Stimulated activated CD4-positive, alpha-beta T cell treated with anti-CD3 and anti-CD28 coated beads, Interleukin-15, amount 100 ng/mL, for 48 hours (primary cell): ENCODE data around the gene ASAP2.

Experiments used
- DNase-seq, 2 donors: peaks; one replicate each; pipeline ENCODE4 v3.0.0-alpha.2; 2020; ENCODE audit warnings: low read depth in 2 of 2

Gene ASAP2

DNA sequence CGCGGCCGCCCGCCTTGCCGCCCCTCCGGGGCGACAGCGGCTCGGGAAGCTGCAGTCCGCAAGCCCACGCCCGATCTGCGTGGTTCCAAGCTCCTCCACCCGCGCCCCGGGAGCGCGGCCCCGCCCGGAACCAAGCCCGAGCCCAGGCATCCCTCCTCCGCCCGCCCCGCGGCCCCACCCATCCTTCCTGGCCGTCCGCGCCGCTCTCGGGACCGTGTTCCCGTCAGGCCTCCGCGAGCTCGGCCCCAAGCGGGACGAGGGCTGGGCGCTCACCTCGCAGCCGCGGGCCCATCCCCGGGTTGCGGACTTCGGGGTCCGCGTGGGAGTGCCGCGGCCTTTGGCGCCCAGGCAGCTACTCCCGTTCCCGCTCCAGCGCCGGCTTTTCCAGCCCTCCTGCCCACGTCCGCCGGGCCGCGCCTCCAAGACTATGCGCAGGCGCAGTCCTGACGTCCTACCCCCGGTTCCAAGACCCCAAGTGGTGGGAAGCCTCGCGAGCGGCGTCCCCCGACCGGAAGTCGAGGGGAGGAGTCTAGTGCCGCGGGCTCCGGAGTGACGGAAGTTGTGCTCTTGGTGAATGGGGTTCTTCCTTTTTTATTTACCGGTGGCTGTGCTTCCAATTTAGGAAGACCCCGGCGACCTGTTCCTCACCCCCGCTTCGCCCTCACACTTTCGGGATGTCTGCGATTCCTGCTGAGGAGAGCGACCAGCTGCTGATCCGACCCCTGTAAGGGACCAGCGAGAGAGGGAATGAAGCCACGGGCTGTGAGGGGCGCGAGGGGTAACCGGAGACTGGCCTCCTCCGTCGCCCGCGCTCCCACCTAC is 216.7 kb downstream of the ASAP2 start, which contains the start of the genes CPSF3 and ITGB1BP1:
CPSF3 (plus strand) TSS at position 555 of the 822 bp plus-strand sequence; CDS start at position 675, 120 bp downstream.
ITGB1BP1 (minus strand) TSS at position 429 of the 822 bp plus-strand sequence. CDS start 4,831 bp downstream, outside the sequence.
- peak; percentile 94 to 96 for DNase-seq

DNA sequence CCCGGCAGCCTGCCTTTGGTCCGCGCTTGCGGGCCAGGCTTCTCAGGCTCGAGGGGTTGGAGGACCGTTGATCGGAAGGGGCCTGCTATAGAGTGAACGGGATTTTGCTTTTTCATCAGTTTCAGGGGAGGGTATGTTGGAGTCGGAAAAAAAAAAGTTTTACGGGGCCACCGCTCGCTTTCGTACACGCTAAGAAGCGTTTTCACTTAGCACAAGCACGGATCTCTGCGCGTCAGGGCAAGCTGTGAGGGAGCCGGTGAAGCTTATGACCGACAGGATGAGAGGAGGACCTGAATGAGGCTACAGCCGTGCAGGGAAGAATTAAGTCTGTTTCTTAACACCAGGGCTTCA is 217.3 kb downstream of the ASAP2 start:
- peak in 1 of 2 donors; percentile 6 for DNase-seq

DNA sequence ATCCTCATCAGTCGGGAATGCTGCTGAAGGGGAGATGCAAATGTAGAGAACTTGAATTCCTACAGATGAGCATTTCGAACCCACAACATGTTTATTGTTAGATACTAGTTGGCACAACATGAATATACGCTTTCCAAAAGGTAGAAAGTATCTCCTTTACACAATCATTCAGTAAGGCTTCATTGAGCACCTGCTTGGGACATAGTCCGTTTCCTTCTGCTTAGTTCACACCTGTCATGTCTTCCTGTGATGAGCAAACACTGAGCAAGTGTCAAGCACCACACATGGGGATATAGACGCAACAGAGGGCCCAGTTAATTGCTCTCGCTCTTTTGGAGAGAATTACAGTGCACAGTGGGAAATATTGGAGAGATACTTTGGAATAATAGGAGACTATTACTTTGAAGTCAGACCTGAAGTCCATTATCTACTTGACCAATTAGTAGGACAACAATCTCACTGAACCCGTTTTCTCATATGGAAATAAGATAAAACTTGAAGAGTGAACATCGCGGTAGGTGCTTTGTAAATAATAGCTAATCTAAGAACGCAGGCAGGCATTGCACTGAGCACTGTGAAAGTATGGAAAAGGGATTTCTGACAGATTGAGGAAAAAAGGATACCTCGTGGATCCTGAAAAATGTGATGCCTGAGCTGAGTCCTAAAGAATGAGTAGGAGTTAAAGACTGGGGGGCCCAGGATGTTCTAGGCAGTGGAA is 218.0 kb downstream of the ASAP2 start:
- no peak for DNase-seq

DNA sequence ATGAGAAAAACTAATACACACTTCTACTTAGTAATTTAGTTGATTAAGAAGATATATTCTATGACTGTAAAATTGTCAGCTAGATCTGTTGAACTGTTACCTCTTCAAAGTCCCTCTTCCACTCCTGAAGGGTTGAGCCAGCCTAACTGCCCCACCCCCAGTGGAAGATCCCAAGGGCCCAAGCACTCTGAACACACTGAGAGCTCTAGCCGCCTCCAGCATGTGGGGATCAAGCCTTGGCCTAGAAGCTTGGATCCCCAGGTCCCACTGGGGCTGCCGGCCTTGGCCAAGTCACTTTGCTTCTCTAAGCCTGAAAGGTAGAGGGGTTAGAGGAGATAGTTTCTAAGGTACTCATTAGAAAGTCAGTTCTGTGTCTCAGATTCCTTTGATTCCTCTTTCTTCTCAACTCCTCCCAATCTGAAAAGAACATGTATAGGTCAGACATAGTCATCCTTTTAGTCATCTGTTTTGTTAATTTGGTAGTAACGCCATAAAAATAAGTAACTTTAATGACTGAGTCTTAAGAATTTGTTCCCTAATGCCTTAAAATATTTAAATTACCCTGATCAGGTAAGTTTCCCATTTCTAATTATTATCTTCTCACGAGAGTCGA is 222.5 kb downstream of the ASAP2 start:
- DNase-seq = no peak

DNA sequence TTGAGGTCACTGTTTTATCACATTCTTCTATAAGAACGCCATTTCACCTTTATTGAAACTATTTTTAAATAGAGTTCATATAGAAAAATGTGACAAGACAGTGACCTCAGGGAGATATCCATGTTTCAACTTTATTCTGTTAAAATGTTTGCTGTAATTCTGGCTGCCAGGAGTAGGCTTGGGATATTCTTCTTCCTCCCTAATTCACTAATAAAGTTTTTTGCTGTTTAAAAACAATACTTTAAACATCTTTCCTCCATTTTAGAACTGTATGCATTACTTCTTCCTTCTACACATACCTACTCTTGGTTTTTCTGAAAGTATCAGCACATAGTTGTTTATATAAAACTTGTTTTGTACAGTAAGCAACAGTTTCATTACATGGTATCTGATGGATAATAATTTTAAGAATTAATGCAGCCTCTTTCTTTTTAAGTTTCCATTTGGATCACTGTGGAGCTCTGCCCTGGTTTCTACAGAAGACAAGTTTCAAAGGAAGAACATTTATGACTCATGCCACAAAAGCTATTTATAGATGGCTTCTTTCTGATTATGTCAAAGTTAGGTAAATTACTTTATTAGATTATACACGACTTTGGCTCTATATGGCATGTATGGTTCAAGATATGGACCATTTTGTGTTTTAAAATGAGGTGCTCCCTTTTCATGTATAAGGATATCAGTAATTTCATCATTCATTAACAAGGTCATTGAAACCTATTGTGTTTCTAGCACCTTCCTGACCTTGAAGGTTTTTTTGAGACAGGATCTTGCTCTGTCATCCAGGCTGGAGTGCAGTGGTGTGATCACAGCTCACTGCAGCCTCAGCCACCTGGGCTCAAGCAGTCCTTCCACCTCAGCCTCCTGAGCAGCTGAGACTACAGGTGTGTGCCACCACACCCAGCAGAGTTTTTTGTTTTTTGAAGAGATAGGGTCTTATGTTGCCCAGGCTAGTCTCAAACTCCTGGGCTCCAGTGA is 224.0 kb downstream of the ASAP2 start:
- DNase-seq = no peak

DNA sequence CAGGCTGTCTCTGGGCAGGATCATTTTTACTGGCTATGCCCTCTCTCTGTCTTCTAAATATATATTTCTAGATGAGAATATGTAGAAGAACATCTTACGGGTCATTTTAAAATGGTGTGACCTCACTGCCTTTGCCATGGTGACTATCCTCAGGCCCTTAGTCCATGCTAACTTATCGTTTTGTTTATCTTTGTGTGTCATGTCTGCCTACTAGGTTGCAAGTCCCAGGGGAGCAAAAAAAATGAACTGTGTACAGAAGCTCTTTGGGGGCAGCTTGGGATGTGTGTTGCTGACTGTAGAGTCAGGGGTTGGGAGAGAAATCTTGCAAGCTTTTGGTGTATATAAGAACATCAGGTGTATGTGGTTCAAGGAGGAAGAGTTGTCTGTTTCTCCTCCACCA is 227.9 kb downstream of the ASAP2 start:
- no peak for DNase-seq

DNA sequence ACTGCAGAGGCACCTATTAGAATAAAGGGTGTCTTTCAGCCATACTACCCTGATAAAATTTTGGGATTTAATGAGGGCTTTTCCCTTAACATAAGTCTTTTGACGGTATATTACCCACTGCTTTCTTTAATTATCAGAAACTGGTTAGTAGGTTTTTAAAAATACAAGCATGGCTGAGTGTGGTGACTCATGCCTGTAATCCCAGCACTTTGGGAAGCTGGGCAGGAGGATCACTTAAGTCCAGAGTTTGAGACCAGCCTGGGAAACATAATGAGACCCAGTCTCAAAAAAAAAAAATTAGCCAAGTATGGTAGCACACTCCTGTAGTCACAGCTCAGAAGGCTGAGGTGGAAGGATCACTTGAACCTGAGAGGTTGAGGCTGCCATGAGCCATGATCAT is 232.9 kb downstream of the ASAP2 start:
- DNase-seq = no peak

DNA sequence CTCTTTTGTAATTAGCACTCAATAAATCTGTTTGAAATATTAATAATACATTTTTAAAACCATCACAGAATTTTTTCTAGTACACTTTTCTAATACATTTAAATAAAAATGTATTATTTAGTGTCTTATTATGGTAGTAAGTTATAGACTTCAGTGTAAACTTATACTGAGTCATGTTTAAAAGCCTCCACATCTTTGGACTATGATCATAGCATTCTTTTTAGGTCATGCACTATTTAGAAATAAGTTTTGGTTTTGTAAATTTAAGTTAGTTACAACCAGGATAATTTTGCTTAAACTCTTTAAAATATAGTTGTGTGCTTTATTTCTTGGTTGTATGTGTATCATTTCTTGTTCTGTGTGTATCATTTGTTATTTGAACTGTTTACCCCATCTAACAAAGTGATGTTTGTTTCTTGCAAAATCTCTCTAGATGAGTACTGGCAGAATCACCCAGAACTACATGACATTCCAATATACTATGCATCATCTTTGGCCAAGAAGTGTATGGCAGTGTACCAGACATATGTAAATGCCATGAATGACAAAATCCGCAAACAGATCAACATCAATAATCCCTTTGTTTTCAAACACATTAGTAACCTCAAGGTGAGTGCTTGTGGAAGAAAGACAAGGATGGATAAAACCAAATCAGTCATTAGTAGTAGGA is 233.6 kb downstream of the ASAP2 start:
- DNase-seq = no peak

DNA sequence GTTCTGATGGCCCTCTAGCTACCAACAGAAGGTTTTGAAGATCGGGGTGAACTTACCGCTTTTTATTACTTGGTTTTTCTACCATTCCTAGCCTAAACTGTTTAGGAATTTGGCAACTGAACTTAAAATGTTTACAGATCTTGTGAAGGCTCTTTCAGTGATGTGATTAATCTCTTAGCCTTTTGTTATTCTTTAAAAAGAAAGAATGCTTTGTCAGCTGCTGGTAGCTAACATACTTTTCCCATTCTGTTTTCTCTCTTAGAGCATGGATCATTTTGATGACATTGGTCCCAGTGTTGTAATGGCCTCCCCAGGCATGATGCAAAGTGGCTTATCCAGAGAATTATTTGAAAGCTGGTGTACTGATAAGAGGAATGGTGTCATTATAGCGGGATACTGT is 234.9 kb downstream of the ASAP2 start:
- DNase-seq = no peak

DNA sequence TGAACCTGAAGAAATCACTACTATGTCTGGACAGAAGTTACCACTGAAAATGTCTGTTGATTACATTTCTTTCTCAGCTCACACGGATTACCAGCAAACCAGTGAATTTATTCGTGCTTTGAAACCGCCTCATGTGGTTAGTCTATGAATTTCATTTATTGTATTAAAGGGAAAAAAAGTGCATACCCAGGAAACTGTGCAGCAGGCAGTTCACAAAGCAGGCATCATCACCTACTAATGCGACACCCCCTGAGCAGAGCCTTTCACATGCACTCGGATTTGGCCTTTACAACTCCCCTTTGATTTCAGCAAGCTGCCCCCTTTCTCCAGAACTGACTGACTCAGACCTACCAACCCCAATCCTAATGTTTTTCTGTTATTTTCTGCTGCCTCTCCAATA is 236.9 kb downstream of the ASAP2 start:
- DNase-seq = no peak

DNA sequence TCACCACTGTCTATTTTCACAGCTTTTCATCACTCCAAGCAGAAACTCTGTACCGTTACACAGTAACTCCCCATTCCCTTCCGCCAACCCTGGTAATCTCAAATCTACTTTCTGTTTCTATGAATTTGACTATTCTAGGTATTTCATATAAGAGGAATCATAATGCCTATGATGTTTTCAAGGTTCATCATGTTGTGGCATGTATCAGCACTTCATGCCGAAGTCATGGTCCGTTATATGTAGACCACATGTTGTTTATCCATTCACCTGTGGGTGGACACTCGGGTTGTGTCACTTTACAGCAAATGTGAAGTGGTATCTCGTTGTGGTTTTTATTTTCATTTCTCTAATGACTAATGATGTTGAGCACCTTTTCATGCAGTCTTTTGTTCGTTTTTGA is 238.5 kb downstream of the ASAP2 start:
- no peak for DNase-seq

DNA sequence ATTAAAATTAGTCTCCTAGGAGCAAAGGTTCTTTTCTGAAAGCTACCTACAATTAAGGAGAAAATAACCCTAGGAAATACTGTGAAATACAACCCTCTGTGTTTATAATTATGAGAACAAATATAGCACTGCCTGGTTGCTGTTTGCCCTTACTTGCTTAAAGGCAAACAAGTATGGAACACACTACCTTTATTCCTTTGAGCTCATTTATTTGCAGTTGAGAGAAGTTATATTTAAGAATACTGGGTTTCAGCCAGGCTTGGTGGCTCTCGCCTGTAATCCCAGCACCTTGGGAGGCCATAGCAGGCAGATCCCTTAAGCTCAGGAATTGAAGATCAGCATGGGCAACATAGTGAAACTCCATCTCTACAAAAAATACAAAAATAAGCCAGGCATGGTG is 244.6 kb downstream of the ASAP2 start:
- DNase-seq = no peak
